Tibial artery (tissue), 4 donors: ENCODE measurements around the gene IDI1.
"Not testable (repeated sequence)": the region's sequence is repeated elsewhere in the genome, so short reads cannot be mapped to it uniquely, and the experiment has no call there.

Source experiments
- DNase-seq, 2 donors: peaks; one replicate each; pipeline ENCODE4 v3.0.0-alpha.2; 2019
- H3K27ac ChIP-seq, 2 donors: fragments of 200-600 bp; sonication (generic) in 1 of 2; 1 replicate in 1 of 2; 2 replicates in 1 of 2; pipeline ENCODE4 v1.5.1; 2018 to 2019; ENCODE audit warnings: mild to moderate bottlenecking in 1 of 2
- H3K27me3 ChIP-seq, 2 donors: fragments of 200-600 bp; sonication (generic) in 1 of 2; one replicate each; pipeline versions ENCODE4 v1.5.1 to v1.6.0; 2016 to 2019
- H3K36me3 ChIP-seq, 3 donors: fragments of 200-600 bp; sonication (generic) in 2 of 3; one replicate each; pipeline ENCODE4 v1.5.1; 2016 to 2019; ENCODE audit warnings: mild to moderate bottlenecking in 2 of 3
- H3K4me1 ChIP-seq, 4 donors: fragments of 200-600 bp; sonication (generic) in 2 of 4; 1 replicate in 3 of 4; 2 replicates in 1 of 4; pipeline ENCODE4 v1.5.1; 2016 to 2019
- H3K4me3 ChIP-seq, 2 donors: fragments of 200-600 bp; sonication (generic) in 1 of 2; 1 replicate in 1 of 2; 2 replicates in 1 of 2; pipeline ENCODE4 v1.5.1; 2018 to 2019; ENCODE audit warnings: mild to moderate bottlenecking in 2 of 2
- H3K9me3 ChIP-seq, 3 donors: fragments of 200-600 bp; sonication (generic) in 1 of 3; one replicate each; pipeline ENCODE4 v1.5.1; 2016 to 2019
- CTCF ChIP-seq, 2 experiments: fragments of 200-600 bp in 1 of 2; fragments of 450-650 bp in 1 of 2; IDR thresholded peaks; one replicate each; pipeline ENCODE4 v1.5.1; 2017 to 2019; ENCODE audit warnings: antibody characterized with exemption in 2 of 2, mild to moderate bottlenecking in 1 of 2, moderate library complexity in 1 of 2
- intact Hi-C: fragments of 100-400 bp; cut with DNase I; formaldehyde crosslinking; loops from one replicate; pipeline ENCODE4 v1.15.0; 2023; ENCODE audit warnings: low total_unique reads

The IDI1 gene

DNA sequence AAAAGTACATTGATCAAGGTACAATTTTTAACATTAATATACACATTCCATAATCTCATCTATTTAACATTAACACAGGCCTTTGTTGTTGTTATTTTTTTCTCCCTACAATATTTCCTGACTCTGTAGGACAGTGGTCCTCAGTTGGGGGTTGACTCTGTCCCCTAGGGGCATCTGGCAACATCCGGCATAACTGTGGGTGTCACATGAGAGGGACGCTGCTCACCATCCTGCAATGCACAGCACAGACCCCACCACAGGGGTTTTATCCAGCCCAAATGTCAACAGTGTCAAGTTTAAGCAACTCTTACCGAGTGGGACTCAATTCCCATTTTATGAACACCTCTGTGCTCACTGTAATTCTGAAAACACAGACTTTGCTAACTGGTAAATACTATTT, 8.8 kb downstream of the IDI1 start:
- H3K9me3 ChIP-seq: no peaks in the 10 kb centered on the region
- H3K4me3 ChIP-seq: no peak overlapping the region
- H3K27me3 ChIP-seq: no peaks in the 10 kb centered on the region
- TF ChIP-seq CTCF (IDR thresholded peaks at IDR 0.05): no peak
- intact Hi-C loops: no loop called here
- no peak for DNase-seq
- peaks cover 0 to 9% (median 4%) of the 10 kb centered on the region in 4 donors for H3K4me1 ChIP-seq
- H3K36me3 ChIP-seq: peaks cover 31 to 54% (median 35%) of the 10 kb centered on the region in 3 donors
- H3K27ac ChIP-seq: no peak overlapping the region

GRCh38 chr10:1038769-1039168, 10.2 kb downstream of the IDI1 start:
- H3K36me3 ChIP-seq: peaks cover 31 to 54% (median 35%) of the 10 kb centered on the region in 3 donors
- intact Hi-C loops, H3K4me3 ChIP-seq, DNase-seq, H3K9me3 ChIP-seq, H3K27me3 ChIP-seq, H3K27ac ChIP-seq, H3K4me1 ChIP-seq: not testable (repeated sequence)

DNA sequence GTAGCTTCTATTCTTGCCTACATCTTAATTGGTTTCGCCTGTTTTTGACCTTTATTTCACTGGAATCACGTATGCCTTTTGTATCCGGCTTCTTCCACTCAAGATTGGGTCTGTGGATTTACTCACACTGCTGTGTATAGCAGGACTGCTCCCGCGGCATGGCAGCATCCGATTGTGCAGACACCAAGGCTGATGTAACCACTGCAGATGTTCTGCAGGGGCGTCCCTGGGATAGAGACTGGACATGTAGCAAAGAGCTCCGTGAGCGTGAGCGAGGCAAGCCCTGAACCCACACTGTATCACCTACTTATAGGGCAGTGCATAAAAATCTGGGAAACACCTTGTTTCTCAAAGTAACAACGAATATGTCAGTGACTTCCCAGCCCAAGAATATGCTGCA, 11.8 kb downstream of the IDI1 start:
- Histone ChIP-seq H3K4me3 (no peak overlapping the region), H3K4me1 (no peaks in the 10 kb centered on the region), H3K27me3 (no peaks in the 10 kb centered on the region), H3K36me3 (peaks cover 17 to 40% (median 21%) of the 10 kb centered on the region in 3 donors), H3K9me3 (no peaks in the 10 kb centered on the region), H3K27ac (no peak overlapping the region)
- DNase-seq: no peak
- TF ChIP-seq CTCF (IDR thresholded peaks at IDR 0.05): no peak
- intact Hi-C loops: no loop called here

- no peak overlapping the region for H3K27ac ChIP-seq
- no peaks in the 10 kb centered on the region for H3K4me1 ChIP-seq
- intact Hi-C loops: no loop called here
- no peak overlapping the region for H3K4me3 ChIP-seq
- H3K27me3 ChIP-seq: no peaks in the 10 kb centered on the region
- no peak for DNase-seq
- TF ChIP-seq CTCF (IDR thresholded peaks at IDR 0.05): no peak
- peaks cover 10 to 32% (median 15%) of the 10 kb centered on the region in 3 donors for H3K36me3 ChIP-seq
- no peaks in the 10 kb centered on the region for H3K9me3 ChIP-seq
These were observed 12.6 kb downstream of the IDI1 start for GRCh38 chr10:1036341-1036791.

DNA sequence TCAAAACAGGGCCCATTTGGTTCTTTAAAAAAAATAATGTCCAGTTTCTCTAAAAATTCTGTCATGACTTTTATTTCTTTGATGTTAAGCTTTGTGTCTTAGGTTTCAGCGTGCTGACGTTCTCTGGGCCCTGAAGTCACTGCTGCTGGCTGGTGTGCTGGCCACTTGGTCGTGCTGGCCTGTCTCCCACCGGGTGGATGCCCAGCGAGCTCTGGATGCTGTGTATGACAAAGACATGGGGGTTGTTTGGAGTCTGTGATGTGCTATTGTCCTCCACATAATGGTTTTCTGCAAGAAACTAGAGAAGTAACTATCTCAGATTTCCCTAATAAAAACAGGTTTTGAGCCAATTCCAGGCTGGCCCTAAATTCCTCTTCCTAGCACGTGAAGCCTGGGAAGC, 13.7 kb downstream of the IDI1 start:
- H3K27me3 ChIP-seq: no peaks in the 10 kb centered on the region
- H3K4me3 ChIP-seq: no peak overlapping the region
- intact Hi-C loops: no loop called here
- H3K4me1 ChIP-seq: no peaks in the 10 kb centered on the region
- no peak for DNase-seq
- no peak overlapping the region for H3K27ac ChIP-seq
- no peaks in the 10 kb centered on the region for H3K9me3 ChIP-seq
- peaks cover 4 to 21% (median 6%) of the 10 kb centered on the region in 3 donors for H3K36me3 ChIP-seq
- TF ChIP-seq CTCF (IDR thresholded peaks at IDR 0.05): no peak

GRCh38 chr10:1034758-1035157, 14.2 kb downstream of the IDI1 start:
- Histone ChIP-seq H3K27ac (no peak overlapping the region), H3K27me3 (no peaks in the 10 kb centered on the region), H3K9me3 (no peaks in the 10 kb centered on the region), H3K4me3 (no peak overlapping the region), H3K4me1 (no peaks in the 10 kb centered on the region), H3K36me3 (peaks cover 0 to 17% (median 6%) of the 10 kb centered on the region in 3 donors)
- DNase-seq: no peak
- intact Hi-C loops: no loop called here
- no peak for TF ChIP-seq CTCF (IDR thresholded peaks at IDR 0.05)
